Pancreas (tissue), 10 donors: ENCODE measurements around the gene ITPK1. TPM values are rescaled to one million over a fixed set of nuclear protein-coding genes. Genes with fewer than 3 reads are reported as not detected.

Experiments used
- ATAC-seq, 4 donors: fragments of 200-7000 bp; cut with Tn5 transposase; one replicate each; pipeline versions ENCODE4 v1.8.0 to v1.9.1; 2020; ENCODE audit warnings: mild to moderate bottlenecking in 4 of 4, moderate library complexity in 4 of 4
- DNase-seq, 6 donors: peaks; one replicate each; pipeline ENCODE4 v3.0.0-alpha.2; 2020
- FAIRE-seq: peaks from 2 replicates; lab custom pipeline; 2012; peaks lifted over from hg19 to GRCh38; lab: Jason Lieb, UNC
- H3K27ac ChIP-seq, 4 donors: fragments of 200-600 bp; sonication (generic); 1 replicate in 3 of 4; 2 replicates in 1 of 4; pipeline versions ENCODE4 v1.5.0 to v1.8.0; 2020
- H3K27me3 ChIP-seq, 4 donors: fragments of 200-600 bp; one replicate each; pipeline ENCODE4 v1.8.0; 2021
- H3K36me3 ChIP-seq, 3 donors: fragments of 200-600 bp; sonication (generic) in 1 of 3; one replicate each; pipeline versions ENCODE4 v1.5.0 to v1.8.0; 2020 to 2021
- H3K4me1 ChIP-seq, 3 donors: fragments of 200-600 bp; one replicate each; pipeline ENCODE4 v1.8.0; 2021
- H3K4me3 ChIP-seq, 4 donors: fragments of 200-600 bp; sonication (generic) in 2 of 4; one replicate each; pipeline versions ENCODE4 v1.5.0 to v1.8.0; 2020 to 2021
- H3K9me3 ChIP-seq, 4 donors: fragments of 200-600 bp; one replicate each; pipeline ENCODE4 v1.8.0; 2021
- WGBS, 2 donors: extraction: QIAGEN DNeasy Blood & Tissue Kit; methylation state at CpG; one replicate each; pipeline ENCODE4 v1.1.7; 2013; 5-methylcytosine and 5-hydroxymethylcytosine counted together
- intact Hi-C, 3 donors: fragments of 100-400 bp; cut with DNase I; formaldehyde crosslinking; loops; one replicate each; pipeline versions ENCODE4 v1.11.1 to v1.14.2; 2022
- polyA plus RNA-seq, 2 donors: library from polyadenylated mRNA; stranded (reverse); fragments of 200-250 nt; gene quantifications; one replicate each; pipeline ENCODE4 v1.2.3, GENCODE V29; 2013
- total RNA-seq, 6 donors: library from RNA; stranded (reverse); fragmentation: NEBNext Ultra II Directional in 4 of 6; extraction: Animal tissue kit (Norgen Biotek cat#: 25700) in 4 of 6; gene quantifications; one replicate each; pipeline versions ENCODE4 v1.2.1 to v1.2.4, GENCODE V29; 2021 to 2023
- TF ChIP-seq, protein P1 (sequence below), 4 donors: fragments of 200-600 bp; sonication (generic) in 3 of 4; IDR thresholded peaks; one replicate each; pipeline versions ENCODE4 v1.5.0 to v1.8.0; 2021; ENCODE audit warnings: antibody characterized with exemption in 4 of 4
- donor health status: healthy with polysubstance abuse.
- donor health status: DM: no; HTN: no; CAD: no; lungs with moderate emphysema.
- donor health status: DM: no; HTN: no; CAD: no.
- donor health status: control.
- donor health status: control.
- donor health status: Bipolar disorder and iron deficiency.
- donor health status: DM: yes; HTN: yes; CAD: no.
- donor health status: DM: no; HTN: no; CAD: no.
- donor health status: DM: no; HTN: no; CAD: no.
- donor health status: DM: yes; HTN: yes; CAD: no.

ITPK1 gene
- total and polyA plus RNA-seq, 8 donors, result 23.2 to 38.3 (median 33.0) TPM

GRCh38 chr14:92942576-92942975, 173.1 kb downstream of the ITPK1 start:
- ATAC-seq (no peak), FAIRE-seq (no peak), DNase-seq (peak in 1 of 6 donors; percentile 28)
- Histone ChIP-seq H3K4me1 (no peaks in the 10 kb centered on the region), H3K4me3 (no peak overlapping the region), H3K9me3 (no peaks in the 10 kb centered on the region), H3K27me3 (no peaks in the 10 kb centered on the region), H3K36me3 (peaks cover 0 to 12% (median 0%) of the 10 kb centered on the region in 3 donors), H3K27ac (no peak overlapping the region)
- 94% methylated on average over 8 of the region's 8 CpGs for WGBS, 2 donors
- intact Hi-C loops, result no loop called here
- TF ChIP-seq, protein P1, sequence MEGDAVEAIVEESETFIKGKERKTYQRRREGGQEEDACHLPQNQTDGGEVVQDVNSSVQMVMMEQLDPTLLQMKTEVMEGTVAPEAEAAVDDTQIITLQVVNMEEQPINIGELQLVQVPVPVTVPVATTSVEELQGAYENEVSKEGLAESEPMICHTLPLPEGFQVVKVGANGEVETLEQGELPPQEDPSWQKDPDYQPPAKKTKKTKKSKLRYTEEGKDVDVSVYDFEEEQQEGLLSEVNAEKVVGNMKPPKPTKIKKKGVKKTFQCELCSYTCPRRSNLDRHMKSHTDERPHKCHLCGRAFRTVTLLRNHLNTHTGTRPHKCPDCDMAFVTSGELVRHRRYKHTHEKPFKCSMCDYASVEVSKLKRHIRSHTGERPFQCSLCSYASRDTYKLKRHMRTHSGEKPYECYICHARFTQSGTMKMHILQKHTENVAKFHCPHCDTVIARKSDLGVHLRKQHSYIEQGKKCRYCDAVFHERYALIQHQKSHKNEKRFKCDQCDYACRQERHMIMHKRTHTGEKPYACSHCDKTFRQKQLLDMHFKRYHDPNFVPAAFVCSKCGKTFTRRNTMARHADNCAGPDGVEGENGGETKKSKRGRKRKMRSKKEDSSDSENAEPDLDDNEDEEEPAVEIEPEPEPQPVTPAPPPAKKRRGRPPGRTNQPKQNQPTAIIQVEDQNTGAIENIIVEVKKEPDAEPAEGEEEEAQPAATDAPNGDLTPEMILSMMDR (IDR thresholded peaks at IDR 0.05), result no peak

DNA sequence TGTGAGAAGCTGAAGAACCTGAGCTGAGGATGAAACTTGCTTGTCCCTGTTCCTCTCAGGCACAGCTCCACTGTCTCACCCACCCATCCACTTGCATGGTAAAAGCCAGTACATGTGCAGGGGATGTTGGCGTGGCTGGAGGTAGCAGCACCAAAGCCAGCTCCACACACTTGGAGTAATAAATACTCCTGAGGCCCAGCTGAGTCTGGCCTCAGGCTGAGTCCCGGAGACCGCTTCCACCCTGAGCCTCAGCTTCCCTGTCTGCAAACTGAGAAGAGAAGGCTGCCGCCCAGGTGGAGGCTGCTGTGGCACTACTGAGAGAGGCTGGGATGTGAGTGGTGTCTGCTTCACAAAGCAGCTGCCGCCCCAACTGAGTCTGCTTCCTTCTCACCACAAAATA, 173.6 kb downstream of the ITPK1 start:
- ATAC-seq (no peak), FAIRE-seq (no peak), DNase-seq (peak in 1 of 6 donors; percentile 21)
- H3K4me1 ChIP-seq, result no peaks in the 10 kb centered on the region
- WGBS, 2 donors, result 93 to 96% methylated on average over 5 of the region's 5 CpGs
- H3K4me3 ChIP-seq, result no peak overlapping the region
- H3K27me3 ChIP-seq, result no peaks in the 10 kb centered on the region
- no peaks in the 10 kb centered on the region for H3K9me3 ChIP-seq
- TF ChIP-seq, protein P1 (IDR thresholded peaks at IDR 0.05), result no peak
- intact Hi-C loops, result no loop called here
- no peak overlapping the region for H3K27ac ChIP-seq
- H3K36me3 ChIP-seq, result peaks cover 0 to 12% (median 0%) of the 10 kb centered on the region in 3 donors

GRCh38 chr14:92941531-92941930, 174.2 kb downstream of the ITPK1 start:
- FAIRE-seq, result no peak
- TF ChIP-seq, protein P1 (IDR thresholded peaks at IDR 0.05), result no peak

GRCh38 chr14:92940543-92940942, 175.2 kb downstream of the ITPK1 start:
- no peak overlapping the region for H3K4me3 ChIP-seq
- H3K36me3 ChIP-seq, result peaks cover 0 to 18% (median 0%) of the 10 kb centered on the region in 3 donors
- 90 to 94% methylated on average over 11 of the region's 11 CpGs for WGBS, 2 donors
- FAIRE-seq, result no peak
- no peaks in the 10 kb centered on the region for H3K27me3 ChIP-seq
- TF ChIP-seq, protein P1 (IDR thresholded peaks at IDR 0.05), result no peak
- no peaks in the 10 kb centered on the region for H3K9me3 ChIP-seq
- peak in 1 of 6 donors; percentile 33 for DNase-seq
- H3K27ac ChIP-seq, result no peak overlapping the region
- no peaks in the 10 kb centered on the region for H3K4me1 ChIP-seq
- intact Hi-C loops, result no loop called here
- ATAC-seq, result no peak

More at GRCh38 chr14:92941531-92941930, 174.2 kb downstream of the ITPK1 start:
- no peaks in the 10 kb centered on the region for H3K9me3 ChIP-seq
- 93 to 97% methylated on average over 30 of the region's 30 CpGs for WGBS, 2 donors
- no peaks in the 10 kb centered on the region for H3K27me3 ChIP-seq
- ATAC-seq (no peak), DNase-seq (peak in 1 of 6 donors; percentile 67)
- H3K4me1 ChIP-seq, result no peaks in the 10 kb centered on the region
- intact Hi-C loops, result no loop called here
- peaks cover 0 to 18% (median 0%) of the 10 kb centered on the region in 3 donors for H3K36me3 ChIP-seq
- H3K27ac ChIP-seq, result no peak overlapping the region
- no peak overlapping the region for H3K4me3 ChIP-seq

DNA sequence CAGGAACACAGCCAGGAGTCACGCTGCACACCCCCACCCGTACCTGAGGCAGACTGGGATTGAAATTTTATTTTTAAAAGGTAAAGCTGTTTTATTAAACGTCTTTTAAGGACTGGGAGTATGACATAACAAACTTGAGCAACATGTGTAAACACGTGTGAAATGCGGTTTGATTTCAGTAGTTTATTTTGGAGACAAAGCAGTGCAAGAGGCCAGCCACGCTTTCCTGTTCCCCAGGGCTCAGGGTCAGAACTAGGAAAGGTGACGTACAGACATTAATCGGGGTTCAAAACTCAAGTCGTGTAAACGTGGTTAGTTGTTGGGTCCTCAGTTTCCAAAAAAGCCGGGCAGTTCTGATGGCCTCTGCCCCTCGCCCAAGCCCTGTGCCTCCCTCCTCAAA, 176.0 kb downstream of the ITPK1 start:
- Histone ChIP-seq H3K4me3 (no peak overlapping the region), H3K27me3 (no peaks in the 10 kb centered on the region), H3K27ac (no peak overlapping the region), H3K9me3 (no peaks in the 10 kb centered on the region), H3K36me3 (peaks cover 0 to 13% (median 0%) of the 10 kb centered on the region in 3 donors), H3K4me1 (no peaks in the 10 kb centered on the region)
- DNase-seq (no peak), FAIRE-seq (no peak), ATAC-seq (no peak)
- WGBS, 2 donors, result 84 to 91% methylated on average over 12 of the region's 12 CpGs
- TF ChIP-seq, protein P1 (IDR thresholded peaks at IDR 0.05), result no peak
- intact Hi-C loops, result no loop called here
